OCI-LY1 (cell line): ENCODE results near the gene KLHDC7A.

Source experiments
- H2AFZ ChIP-seq: fragments of 200-600 bp; sonication (generic), shearing (Covaris generic); 2 replicates; pipeline ENCODE4 v1.6.0; 2014; ENCODE audit warnings: antibody characterized with exemption, mild to moderate bottlenecking, low read length
- H3F3A ChIP-seq: fragments of 200-600 bp; sonication (generic), shearing (Covaris generic); 2 replicates; pipeline ENCODE4 v1.6.0; 2014; ENCODE audit warnings: mild to moderate bottlenecking, antibody characterized with exemption, low read length, moderate library complexity; ENCODE audit not compliant: insufficient read depth
- H3K27ac ChIP-seq: fragments of 200-600 bp; sonication (generic); 2 replicates; pipeline ENCODE4 v1.5.1; 2014; ENCODE audit warnings: low read length, mixed run types, mild to moderate bottlenecking, low read depth; ENCODE audit not compliant: poor library complexity, severe bottlenecking
- H3K27me3 ChIP-seq: fragments of 200-600 bp; sonication (generic); 2 replicates; pipeline ENCODE4 v1.6.0; 2014; ENCODE audit warnings: antibody characterized with exemption, mild to moderate bottlenecking, low read length, moderate library complexity; ENCODE audit not compliant: insufficient read depth
- H3K36me3 ChIP-seq: fragments of 200-600 bp; sonication (generic); 2 replicates; pipeline ENCODE4 v1.6.1; 2014; ENCODE audit warnings: mild to moderate bottlenecking, antibody characterized with exemption, low read length, moderate library complexity, mixed read lengths; ENCODE audit not compliant: insufficient read depth
- H3K4me1 ChIP-seq: fragments of 200-600 bp; sonication (generic); 2 replicates; pipeline ENCODE4 v1.5.1; 2014; ENCODE audit warnings: mild to moderate bottlenecking, low read length, moderate library complexity; ENCODE audit not compliant: insufficient read depth, severe bottlenecking
- H3K4me2 ChIP-seq: fragments of 200-600 bp; sonication (generic), shearing (Covaris generic); 2 replicates; pipeline ENCODE4 v1.6.1; 2014; ENCODE audit warnings: low read length
- H3K4me3 ChIP-seq: fragments of 200-600 bp; sonication (generic); 2 replicates; pipeline ENCODE4 v1.5.1; 2014; ENCODE audit warnings: low read length, low read depth, mild to moderate bottlenecking, mixed read lengths; ENCODE audit not compliant: poor library complexity, severe bottlenecking
- H3K79me2 ChIP-seq: fragments of 200-600 bp; shearing (Covaris generic); 2 replicates; pipeline ENCODE4 v1.6.1; 2016; ENCODE audit warnings: mixed run types, low read length, mixed read lengths; ENCODE audit not compliant: insufficient read depth
- H3K9ac ChIP-seq: fragments of 200-600 bp; sonication (generic), shearing (Covaris generic); 2 replicates; pipeline ENCODE4 v1.6.1; 2014; ENCODE audit warnings: mild to moderate bottlenecking, low read length, mixed read lengths
- H3K9me2 ChIP-seq: fragments of 200-600 bp; sonication (generic), shearing (Covaris generic); 2 replicates; pipeline ENCODE4 v1.6.1; 2014; ENCODE audit warnings: low read depth, mild to moderate bottlenecking, low read length, mixed read lengths
- H3K9me3 ChIP-seq: fragments of 200-600 bp; shearing (Covaris generic); 2 replicates; pipeline ENCODE4 v1.6.1; 2014; ENCODE audit warnings: low read length, mixed read lengths
- H4K20me1 ChIP-seq: fragments of 200-600 bp; sonication (generic), shearing (Covaris generic); 2 replicates; pipeline ENCODE4 v1.6.0; 2016; ENCODE audit warnings: mild to moderate bottlenecking, low read length; ENCODE audit not compliant: insufficient read depth
- CTCF ChIP-seq: fragments of 200-600 bp; sonication (generic), shearing (Covaris generic); IDR thresholded peaks from 2 replicates; pipeline ENCODE4 v1.5.1; 2017; ENCODE audit warnings: mild to moderate bottlenecking, antibody characterized with exemption, low read length, moderate library complexity, mixed read lengths
- EZH2 ChIP-seq: fragments of 200-600 bp; sonication (generic), shearing (Covaris generic); IDR thresholded peaks from 2 replicates; pipeline ENCODE4 v1.8.0; 2017; ENCODE audit warnings: borderline replicate concordance, mixed run types, mild to moderate bottlenecking, antibody characterized with exemption, low read length, moderate library complexity, mixed read lengths

Gene KLHDC7A

GRCh38 chr1:18489417-18490143 lies 8.8 kb downstream of the KLHDC7A start:
- Histone ChIP-seq H3K79me2 (no peaks in the 10 kb centered on the region), H3K4me1 (no peaks in the 10 kb centered on the region), H3K27ac (no peak overlapping the region), H3K9me2 (no peaks in the 10 kb centered on the region), H3K9ac (no peak overlapping the region), H3K9me3 (no peaks in the 10 kb centered on the region), H4K20me1 (no peaks in the 10 kb centered on the region), H3K36me3 (no peaks in the 10 kb centered on the region), H2AFZ (no peak overlapping the region), H3F3A (no peaks in the 10 kb centered on the region), H3K4me3 (no peak overlapping the region), H3K4me2 (no peak overlapping the region), H3K27me3 (no peaks in the 10 kb centered on the region)
- TF ChIP-seq CTCF (no peak), EZH2 (no peak)

- H3K36me3 ChIP-seq = no peaks in the 10 kb centered on the region
- no peaks in the 10 kb centered on the region for H3K9me3 ChIP-seq
- H3K4me1 ChIP-seq = no peaks in the 10 kb centered on the region
- H4K20me1 ChIP-seq = no peaks in the 10 kb centered on the region
- no peak overlapping the region for H3K27ac ChIP-seq
- H3K79me2 ChIP-seq = no peaks in the 10 kb centered on the region
- H3K9ac ChIP-seq = no peak overlapping the region
- H3K9me2 ChIP-seq = no peaks in the 10 kb centered on the region
- H3K4me3 ChIP-seq = no peak overlapping the region
- no peak overlapping the region for H2AFZ ChIP-seq
- H3K27me3 ChIP-seq = no peaks in the 10 kb centered on the region
- H3F3A ChIP-seq = no peaks in the 10 kb centered on the region
- TF ChIP-seq CTCF = no peak
- TF ChIP-seq EZH2 = no peak
- H3K4me2 ChIP-seq = no peak overlapping the region
These were observed 10.4 kb downstream of the KLHDC7A start for GRCh38 chr1:18491168-18491567.

- no peak overlapping the region for H3K4me2 ChIP-seq
- no peaks in the 10 kb centered on the region for H3F3A ChIP-seq
- no peak overlapping the region for H2AFZ ChIP-seq
- H3K27ac ChIP-seq = no peak overlapping the region
- no peaks in the 10 kb centered on the region for H3K27me3 ChIP-seq
- H4K20me1 ChIP-seq = no peaks in the 10 kb centered on the region
- no peaks in the 10 kb centered on the region for H3K4me1 ChIP-seq
- no peak for TF ChIP-seq CTCF
- no peak for TF ChIP-seq EZH2
- H3K79me2 ChIP-seq = no peaks in the 10 kb centered on the region
- H3K9me3 ChIP-seq = no peaks in the 10 kb centered on the region
- H3K9me2 ChIP-seq = no peaks in the 10 kb centered on the region
- H3K36me3 ChIP-seq = no peaks in the 10 kb centered on the region
- H3K4me3 ChIP-seq = no peak overlapping the region
- no peak overlapping the region for H3K9ac ChIP-seq
These were observed 13.6 kb downstream of the KLHDC7A start for GRCh38 chr1:18494304-18494703.
